Lower lobe of right lung (tissue), 2 donors: ENCODE results near the gene RAB27A. TPM values are rescaled to one million over a fixed set of nuclear protein-coding genes. Genes with fewer than 3 reads are reported as not detected.

ENCODE experiments used
- ATAC-seq, 2 donors: fragments of 200-7000 bp; cut with Tn5 transposase; one replicate each; pipeline ENCODE4 v1.9.1; 2020 to 2022; ENCODE audit warnings: mild to moderate bottlenecking in 2 of 2, moderate library complexity in 2 of 2
- DNase-seq: peaks from one replicate; pipeline ENCODE4 v3.0.0-alpha.2; 2020
- H3K27ac ChIP-seq: fragments of 200-600 bp; one replicate; pipeline ENCODE4 v1.8.0; 2022
- H3K27me3 ChIP-seq: fragments of 200-600 bp; one replicate; pipeline ENCODE4 v1.8.0; 2022; ENCODE audit warnings: low read depth
- H3K36me3 ChIP-seq: fragments of 200-600 bp; one replicate; pipeline ENCODE4 v1.8.0; 2022; ENCODE audit warnings: mild to moderate bottlenecking
- H3K4me1 ChIP-seq: fragments of 200-600 bp; one replicate; pipeline ENCODE4 v1.8.0; 2022
- H3K4me3 ChIP-seq: fragments of 200-600 bp; one replicate; pipeline ENCODE4 v1.8.0; 2022; ENCODE audit warnings: mild to moderate bottlenecking
- H3K9me3 ChIP-seq: fragments of 200-600 bp; one replicate; pipeline ENCODE4 v1.8.0; 2022
- intact Hi-C: fragments of 100-400 bp; cut with DNase I; formaldehyde crosslinking; loops from one replicate; pipeline ENCODE4 v1.11.0; 2022
- total RNA-seq: library from RNA; stranded (reverse); fragmentation: NEBNext Ultra II Directional; extraction: Animal tissue kit (Norgen Biotek cat#: 25700); gene quantifications from one replicate; pipeline ENCODE4 v1.2.1, GENCODE V29; 2021
- TF ChIP-seq, protein P1 (sequence below): fragments of 200-600 bp; IDR thresholded peaks from one replicate; pipeline ENCODE4 v1.8.0; 2022; ENCODE audit warnings: antibody characterized with exemption, mild to moderate bottlenecking
- donor health status: DM: no; HTN: yes; CAD: no; lungs with severe emphysema.

RAB27A gene
- total RNA-seq, 1 donor from 2014 or later, result 63.4 TPM

- intact Hi-C loops, result no loop called here
- no peak for DNase-seq
- peaks cover 84% of the 10 kb centered on the region for H3K36me3 ChIP-seq
- TF ChIP-seq, protein P1, sequence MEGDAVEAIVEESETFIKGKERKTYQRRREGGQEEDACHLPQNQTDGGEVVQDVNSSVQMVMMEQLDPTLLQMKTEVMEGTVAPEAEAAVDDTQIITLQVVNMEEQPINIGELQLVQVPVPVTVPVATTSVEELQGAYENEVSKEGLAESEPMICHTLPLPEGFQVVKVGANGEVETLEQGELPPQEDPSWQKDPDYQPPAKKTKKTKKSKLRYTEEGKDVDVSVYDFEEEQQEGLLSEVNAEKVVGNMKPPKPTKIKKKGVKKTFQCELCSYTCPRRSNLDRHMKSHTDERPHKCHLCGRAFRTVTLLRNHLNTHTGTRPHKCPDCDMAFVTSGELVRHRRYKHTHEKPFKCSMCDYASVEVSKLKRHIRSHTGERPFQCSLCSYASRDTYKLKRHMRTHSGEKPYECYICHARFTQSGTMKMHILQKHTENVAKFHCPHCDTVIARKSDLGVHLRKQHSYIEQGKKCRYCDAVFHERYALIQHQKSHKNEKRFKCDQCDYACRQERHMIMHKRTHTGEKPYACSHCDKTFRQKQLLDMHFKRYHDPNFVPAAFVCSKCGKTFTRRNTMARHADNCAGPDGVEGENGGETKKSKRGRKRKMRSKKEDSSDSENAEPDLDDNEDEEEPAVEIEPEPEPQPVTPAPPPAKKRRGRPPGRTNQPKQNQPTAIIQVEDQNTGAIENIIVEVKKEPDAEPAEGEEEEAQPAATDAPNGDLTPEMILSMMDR, result no peak
- no peak for ATAC-seq
- H3K4me1 ChIP-seq, result peaks cover 12% of the 10 kb centered on the region
- no peak overlapping the region for H3K4me3 ChIP-seq
- no peak overlapping the region for H3K27ac ChIP-seq
- H3K27me3 ChIP-seq, result no peaks in the 10 kb centered on the region
- H3K9me3 ChIP-seq, result no peaks in the 10 kb centered on the region
Measured at GRCh38 chr15:55183679-55184078, 105.9 kb downstream of the RAB27A start.

GRCh38 chr15:55179141-55179540 lies 110.5 kb downstream of the RAB27A start:
- H3K4me1 ChIP-seq, result no peaks in the 10 kb centered on the region
- DNase-seq, result no peak
- H3K36me3 ChIP-seq, result peaks cover 54% of the 10 kb centered on the region
- no peak for ATAC-seq
- TF ChIP-seq, protein P1, result no peak
- no peaks in the 10 kb centered on the region for H3K27me3 ChIP-seq
- H3K9me3 ChIP-seq, result no peaks in the 10 kb centered on the region
- intact Hi-C loops, result no loop called here
- no peak overlapping the region for H3K4me3 ChIP-seq
- H3K27ac ChIP-seq, result no peak overlapping the region

GRCh38 chr15:55170361-55170760 lies 119.3 kb downstream of the RAB27A start:
- Histone ChIP-seq H3K9me3 (no peaks in the 10 kb centered on the region), H3K27me3 (no peaks in the 10 kb centered on the region), H3K4me1 (no peaks in the 10 kb centered on the region), H3K27ac (no peak overlapping the region), H3K4me3 (no peak overlapping the region), H3K36me3 (no peaks in the 10 kb centered on the region)
- DNase-seq, result no peak
- intact Hi-C loops, result no loop called here
- ATAC-seq, result no peak
- TF ChIP-seq, protein P1, result no peak

DNA sequence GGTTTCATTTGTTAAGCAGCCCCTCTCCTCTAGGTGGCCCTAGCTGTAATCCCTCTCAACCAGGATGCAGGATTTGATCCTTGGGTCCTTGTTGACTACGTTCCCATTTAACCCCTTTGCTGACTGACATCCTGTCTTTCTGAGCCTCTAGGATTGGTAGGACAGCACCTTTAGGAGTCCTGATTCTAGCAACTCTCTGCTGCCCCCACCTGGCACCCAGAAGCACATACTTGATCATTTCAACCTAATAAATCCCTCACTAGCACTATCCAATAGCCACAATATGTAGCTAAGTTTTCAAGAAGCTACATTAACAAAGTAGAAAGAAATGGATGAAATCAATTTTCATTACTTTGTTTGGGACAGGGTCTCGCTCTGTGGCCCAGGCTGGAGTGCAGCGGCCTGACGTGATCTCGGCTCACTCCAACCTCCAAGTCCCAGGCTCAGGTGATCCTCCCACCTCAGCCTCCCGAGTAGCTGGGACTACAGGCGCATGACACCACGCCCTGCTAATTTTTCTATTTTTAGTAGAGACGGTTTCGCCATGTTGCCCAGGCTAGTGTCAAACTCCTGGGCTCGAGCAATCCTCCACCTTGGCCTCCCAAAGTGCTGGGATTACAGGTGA lies 121.2 kb downstream of the RAB27A start:
- Histone ChIP-seq H3K4me1 (no peaks in the 10 kb centered on the region), H3K27me3 (no peaks in the 10 kb centered on the region), H3K4me3 (no peak overlapping the region), H3K36me3 (no peaks in the 10 kb centered on the region), H3K9me3 (no peaks in the 10 kb centered on the region), H3K27ac (no peak overlapping the region)
- DNase-seq (no peak), ATAC-seq (peak; percentile 69)
- TF ChIP-seq, protein P1, result peak; percentile 69
- intact Hi-C loops, result no loop called here

GRCh38 chr15:55164284-55164683 lies 125.3 kb downstream of the RAB27A start:
- TF ChIP-seq, protein P1, result no peak
- no peaks in the 10 kb centered on the region for H3K9me3 ChIP-seq
- no peaks in the 10 kb centered on the region for H3K4me1 ChIP-seq
- no peak overlapping the region for H3K4me3 ChIP-seq
- ATAC-seq (no peak), DNase-seq (no peak)
- no peaks in the 10 kb centered on the region for H3K27me3 ChIP-seq
- H3K36me3 ChIP-seq, result no peaks in the 10 kb centered on the region
- intact Hi-C loops, result no loop called here
- no peak overlapping the region for H3K27ac ChIP-seq

Other genes starting within 250 kb of the RAB27A start
- gene RSL24D1, start 92.9 kb downstream of the RAB27A start, total RNA-seq, result 64.6 TPM
- gene PIGBOS1, start 29.3 kb upstream of the RAB27A start, total RNA-seq, result 13.8 TPM
- 14.4 TPM for gene PIGB, start 29.4 kb upstream of the RAB27A start, total RNA-seq
- gene CCPG1, start 118.5 kb upstream of the RAB27A start, total RNA-seq, result 104 TPM
- gene PIERCE2, start 118.7 kb upstream of the RAB27A start, total RNA-seq, result 2.7 TPM
- 5.8 TPM for gene DNAAF4, start 218.4 kb upstream of the RAB27A start, total RNA-seq